Activated naive CD4-positive, alpha-beta T cell treated with anti-CD3 and anti-CD28 coated beads, Interleukin-2, amount 50 U/mL, for 24 hours (primary cell): ENCODE measurements around the gene UBE2U.

Source experiments
- H3K27ac Mint-ChIP-seq: one replicate; pipeline ENCODE4 v1.8.0; 2021; ENCODE audit warnings: mild to moderate bottlenecking, mixed read lengths
- H3K27me3 Mint-ChIP-seq: one replicate; pipeline ENCODE4 v1.8.0; 2021; ENCODE audit warnings: mixed read lengths
- H3K36me3 Mint-ChIP-seq: one replicate; pipeline ENCODE4 v1.8.0; 2021; ENCODE audit warnings: mixed read lengths
- H3K4me1 Mint-ChIP-seq: one replicate; pipeline ENCODE4 v1.8.0; 2021; ENCODE audit warnings: mixed read lengths
- H3K4me3 Mint-ChIP-seq: one replicate; pipeline ENCODE4 v1.8.0; 2021; ENCODE audit warnings: mild to moderate bottlenecking, mixed read lengths
- H3K9me3 Mint-ChIP-seq: one replicate; pipeline ENCODE4 v1.8.0; 2021; ENCODE audit warnings: mixed read lengths

The UBE2U gene

DNA sequence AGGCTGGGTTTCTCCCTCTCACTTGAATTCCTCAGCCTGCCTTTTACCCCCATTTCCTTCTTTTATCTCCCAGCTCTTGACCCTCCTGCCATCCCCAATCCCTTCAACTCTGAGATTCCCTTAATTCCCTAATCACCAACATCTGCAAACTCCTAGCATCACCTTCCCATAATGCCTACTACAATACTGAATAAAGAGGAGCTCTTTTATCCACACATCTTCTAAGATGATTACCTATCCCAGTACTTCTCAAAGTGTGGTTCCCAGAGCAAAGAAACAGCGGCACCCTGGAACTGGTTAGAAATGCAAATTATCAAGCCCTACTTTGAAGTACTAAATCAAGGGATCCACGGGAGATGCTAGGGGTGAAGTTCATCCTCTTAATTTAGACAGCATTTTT, 21.2 kb upstream of the UBE2U start:
- Mint-ChIP-seq H3K9me3 (no peaks in the 10 kb centered on the region), H3K4me1 (peaks cover 7% of the 10 kb centered on the region), H3K27ac (no peak overlapping the region), H3K36me3 (no peaks in the 10 kb centered on the region), H3K4me3 (no peak overlapping the region), H3K27me3 (peaks cover 3% of the 10 kb centered on the region)

DNA sequence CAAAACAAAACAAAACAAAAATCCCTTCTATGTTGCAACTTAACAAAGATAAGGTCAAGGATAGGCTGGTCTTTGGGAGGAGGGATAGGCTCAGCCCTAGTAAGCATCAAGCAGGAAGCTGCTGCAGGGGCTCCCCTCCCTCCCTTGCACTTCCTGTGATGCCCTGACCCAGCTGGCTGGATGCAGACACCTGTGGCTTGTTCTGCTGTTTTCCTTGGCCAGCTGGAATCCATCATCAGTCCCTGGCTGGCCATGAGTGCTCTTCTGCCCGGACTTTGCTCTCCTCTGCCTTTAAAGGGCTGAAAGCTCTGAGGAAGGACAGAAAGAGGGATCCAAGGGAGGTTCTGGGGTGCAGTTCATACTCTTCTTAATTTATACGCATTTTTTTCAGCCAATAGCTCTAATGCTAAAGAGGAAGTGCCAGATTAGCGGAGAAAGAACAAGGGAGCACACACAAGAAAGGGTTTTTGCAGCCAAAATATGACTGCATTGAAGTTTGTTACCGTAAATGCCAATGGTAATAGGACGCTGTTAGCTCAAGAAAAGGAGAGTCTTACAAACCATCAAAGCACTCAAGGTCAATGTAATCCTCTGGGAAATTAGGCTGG, 19.9 kb upstream of the UBE2U start:
- Mint-ChIP-seq H3K36me3 (no peaks in the 10 kb centered on the region), H3K9me3 (no peaks in the 10 kb centered on the region), H3K27ac (no peak overlapping the region), H3K4me3 (no peak overlapping the region), H3K27me3 (no peaks in the 10 kb centered on the region), H3K4me1 (peaks cover 7% of the 10 kb centered on the region)

DNA sequence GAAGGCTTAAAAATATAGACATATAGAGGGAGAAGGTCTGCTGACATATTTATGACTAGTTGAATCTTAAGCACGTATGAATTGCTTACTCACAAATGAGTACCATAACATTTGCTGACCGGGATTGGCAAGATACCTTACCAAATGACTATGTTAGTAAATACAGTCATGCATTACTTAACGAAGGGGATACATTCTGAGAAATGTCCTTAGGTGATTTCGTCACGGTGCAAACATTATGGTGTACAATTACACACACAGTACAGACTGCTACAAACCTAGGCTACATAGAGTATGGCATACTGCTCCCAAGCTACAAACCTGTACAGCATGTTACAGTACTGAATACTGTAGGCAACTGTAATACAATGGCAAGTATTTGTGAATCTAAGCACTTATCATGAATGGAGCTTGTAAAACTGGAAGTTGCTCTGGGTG, 19.4 kb upstream of the UBE2U start:
- no peak overlapping the region for H3K27ac Mint-ChIP-seq
- H3K27me3 Mint-ChIP-seq: no peaks in the 10 kb centered on the region
- H3K4me1 Mint-ChIP-seq: peaks cover 7% of the 10 kb centered on the region
- no peaks in the 10 kb centered on the region for H3K9me3 Mint-ChIP-seq
- H3K4me3 Mint-ChIP-seq: no peak overlapping the region
- no peaks in the 10 kb centered on the region for H3K36me3 Mint-ChIP-seq

- Mint-ChIP-seq H3K4me1 (peaks cover 7% of the 10 kb centered on the region), H3K36me3 (no peaks in the 10 kb centered on the region), H3K27me3 (no peaks in the 10 kb centered on the region), H3K27ac (no peak overlapping the region), H3K4me3 (no peak overlapping the region), H3K9me3 (no peaks in the 10 kb centered on the region)
These were observed 17.1 kb upstream of the UBE2U start for GRCh38 chr1:64186138-64186897.

- no peaks in the 10 kb centered on the region for H3K9me3 Mint-ChIP-seq
- no peak overlapping the region for H3K27ac Mint-ChIP-seq
- peaks cover 7% of the 10 kb centered on the region for H3K4me1 Mint-ChIP-seq
- H3K36me3 Mint-ChIP-seq: no peaks in the 10 kb centered on the region
- no peak overlapping the region for H3K4me3 Mint-ChIP-seq
- H3K27me3 Mint-ChIP-seq: no peaks in the 10 kb centered on the region
These were observed 16.5 kb upstream of the UBE2U start for GRCh38 chr1:64186898-64187280.

DNA sequence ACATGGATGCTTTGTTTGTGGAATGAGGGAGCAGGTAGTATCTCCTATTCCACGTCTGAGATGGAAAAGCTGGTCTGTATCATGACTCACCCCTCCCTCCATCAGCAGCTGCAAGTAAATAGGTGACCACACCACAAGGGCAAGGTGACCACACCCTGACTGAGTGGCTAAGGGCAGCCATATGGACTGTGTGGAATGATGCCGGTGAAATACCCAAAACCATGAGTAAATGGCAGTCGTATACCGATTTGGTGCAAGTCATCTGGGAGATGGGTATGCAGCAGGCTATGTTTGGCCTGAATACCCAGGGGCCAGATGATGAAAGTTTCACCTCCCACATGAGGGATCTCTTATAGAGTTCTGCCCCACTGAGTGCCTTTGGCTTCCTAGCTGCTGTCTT, 15.8 kb upstream of the UBE2U start:
- H3K9me3 Mint-ChIP-seq: no peaks in the 10 kb centered on the region
- H3K36me3 Mint-ChIP-seq: no peaks in the 10 kb centered on the region
- no peak overlapping the region for H3K27ac Mint-ChIP-seq
- peaks cover 7% of the 10 kb centered on the region for H3K4me1 Mint-ChIP-seq
- no peaks in the 10 kb centered on the region for H3K27me3 Mint-ChIP-seq
- H3K4me3 Mint-ChIP-seq: no peak overlapping the region

- H3K27ac Mint-ChIP-seq: no peak overlapping the region
- no peaks in the 10 kb centered on the region for H3K4me1 Mint-ChIP-seq
- no peaks in the 10 kb centered on the region for H3K27me3 Mint-ChIP-seq
- H3K36me3 Mint-ChIP-seq: no peaks in the 10 kb centered on the region
- no peak overlapping the region for H3K4me3 Mint-ChIP-seq
- H3K9me3 Mint-ChIP-seq: no peaks in the 10 kb centered on the region
These were observed 11.1 kb upstream of the UBE2U start for GRCh38 chr1:64192290-64192689.

DNA sequence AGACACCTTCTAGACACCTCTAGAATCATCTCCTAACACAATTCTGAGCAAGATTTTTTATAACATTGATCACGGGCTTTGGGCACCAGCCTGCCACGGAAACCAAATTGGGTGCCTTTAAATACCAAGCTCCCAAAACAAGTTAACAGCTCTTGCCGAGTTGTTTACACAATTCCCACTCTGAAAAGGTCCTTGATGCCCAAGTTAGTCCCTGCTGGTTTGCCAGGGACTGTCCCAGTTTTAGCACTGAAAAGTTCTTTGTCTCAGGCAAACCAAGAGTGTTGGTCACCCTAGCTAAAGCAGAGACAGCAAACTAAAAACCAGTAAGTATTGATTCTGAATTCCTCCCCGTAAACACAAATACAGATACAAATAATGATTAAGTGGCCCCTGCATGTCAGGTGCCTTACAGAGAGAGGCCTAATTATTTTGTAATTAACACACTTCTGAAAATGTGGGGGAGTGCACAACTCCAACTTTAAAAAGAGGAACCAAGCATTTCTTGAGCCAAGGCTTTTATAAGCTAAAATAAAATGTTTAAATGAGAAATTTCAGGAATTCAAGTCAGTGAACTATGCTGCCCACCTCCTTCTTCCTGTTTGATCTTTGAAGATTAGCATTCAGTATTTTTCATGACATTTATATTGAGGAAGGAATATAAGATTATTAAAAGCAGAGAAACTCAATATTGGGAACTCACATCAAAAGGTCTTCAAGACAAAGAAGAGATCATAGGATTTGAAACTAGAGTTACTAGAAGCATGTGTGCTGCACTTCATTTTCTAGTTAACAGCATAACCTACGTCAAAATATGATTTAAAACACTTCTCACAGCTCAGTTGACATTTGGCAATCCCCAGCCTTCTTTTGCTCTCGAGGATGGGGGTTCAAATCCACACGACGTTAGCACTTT, 9.0 kb upstream of the UBE2U start:
- H3K9me3 Mint-ChIP-seq: no peaks in the 10 kb centered on the region
- no peak overlapping the region for H3K27ac Mint-ChIP-seq
- no peaks in the 10 kb centered on the region for H3K27me3 Mint-ChIP-seq
- peaks cover 5% of the 10 kb centered on the region for H3K4me1 Mint-ChIP-seq
- no peaks in the 10 kb centered on the region for H3K36me3 Mint-ChIP-seq
- no peak overlapping the region for H3K4me3 Mint-ChIP-seq

DNA sequence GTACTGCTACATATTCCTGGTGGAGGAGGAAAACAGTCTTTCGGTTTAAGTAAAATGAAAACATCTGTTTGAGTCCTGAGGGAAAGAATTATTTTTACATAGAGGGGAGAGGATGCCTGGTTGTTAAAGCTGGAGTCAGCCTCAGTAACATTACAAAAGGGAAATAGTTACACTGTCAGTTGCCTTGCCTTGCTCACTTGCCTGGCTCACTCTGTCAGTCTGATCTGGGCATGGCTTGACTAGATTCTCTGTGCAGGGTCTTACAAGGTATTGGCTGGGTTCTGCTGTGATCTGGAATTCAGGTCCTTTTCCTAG, 8.4 kb upstream of the UBE2U start:
- Mint-ChIP-seq H3K4me1 (peaks cover 5% of the 10 kb centered on the region), H3K4me3 (no peak overlapping the region), H3K27ac (no peak overlapping the region), H3K36me3 (no peaks in the 10 kb centered on the region), H3K27me3 (no peaks in the 10 kb centered on the region), H3K9me3 (no peaks in the 10 kb centered on the region)

GRCh38 chr1:64196074-64196870, 7.2 kb upstream of the UBE2U start:
- Mint-ChIP-seq H3K4me3 (no peak overlapping the region), H3K9me3 (no peaks in the 10 kb centered on the region), H3K36me3 (no peaks in the 10 kb centered on the region), H3K27me3 (no peaks in the 10 kb centered on the region), H3K27ac (no peak overlapping the region), H3K4me1 (peaks cover 5% of the 10 kb centered on the region)

- no peak overlapping the region for H3K4me3 Mint-ChIP-seq
- no peaks in the 10 kb centered on the region for H3K27me3 Mint-ChIP-seq
- peaks cover 5% of the 10 kb centered on the region for H3K4me1 Mint-ChIP-seq
- H3K27ac Mint-ChIP-seq: no peak overlapping the region
- no peaks in the 10 kb centered on the region for H3K36me3 Mint-ChIP-seq
- H3K9me3 Mint-ChIP-seq: no peaks in the 10 kb centered on the region
These were observed 6.3 kb upstream of the UBE2U start for GRCh38 chr1:64197076-64197475.

DNA sequence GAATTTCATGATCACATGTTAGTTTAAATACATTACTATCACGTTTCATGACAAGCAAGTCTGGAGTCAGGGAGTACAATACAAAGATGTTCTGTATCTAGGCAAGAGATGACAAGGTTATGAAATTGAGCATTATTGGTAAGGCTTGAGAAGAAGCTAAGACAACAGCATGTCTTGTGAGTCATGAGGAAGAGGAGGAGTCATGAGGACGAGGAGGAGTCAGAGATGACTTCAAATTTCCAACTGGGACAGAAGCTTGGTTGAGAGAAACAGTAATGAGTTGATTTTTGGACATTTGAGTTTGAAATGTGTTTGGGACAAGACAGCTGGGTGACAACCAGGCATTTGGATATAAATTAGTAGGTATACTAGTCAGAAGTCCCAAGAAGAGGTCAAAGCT, 4.3 kb upstream of the UBE2U start:
- Mint-ChIP-seq H3K27me3 (no peaks in the 10 kb centered on the region), H3K9me3 (no peaks in the 10 kb centered on the region), H3K27ac (no peak overlapping the region), H3K4me3 (no peak overlapping the region), H3K4me1 (peaks cover 5% of the 10 kb centered on the region), H3K36me3 (no peaks in the 10 kb centered on the region)

DNA sequence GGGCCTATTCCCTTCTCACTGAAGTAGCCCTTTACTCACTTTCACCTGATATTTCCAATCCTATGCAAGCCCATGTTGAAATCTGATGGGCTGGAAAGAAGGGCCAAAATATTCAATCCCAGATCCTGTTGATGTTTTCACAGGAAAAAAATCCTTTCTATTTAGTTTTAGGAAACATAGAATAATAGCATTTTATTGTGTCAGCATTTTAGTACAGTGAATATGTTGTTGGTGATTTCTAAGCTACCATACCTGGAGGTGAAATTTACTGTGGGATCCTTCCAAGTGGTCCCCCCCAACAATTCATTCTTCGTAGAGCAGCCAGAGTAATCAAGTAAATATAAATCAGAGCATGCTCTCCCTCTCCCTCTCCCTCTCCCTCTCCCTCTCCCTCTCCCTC, 3.4 kb upstream of the UBE2U start:
- peaks cover 5% of the 10 kb centered on the region for H3K4me1 Mint-ChIP-seq
- no peak overlapping the region for H3K4me3 Mint-ChIP-seq
- H3K27ac Mint-ChIP-seq: no peak overlapping the region
- no peaks in the 10 kb centered on the region for H3K36me3 Mint-ChIP-seq
- H3K9me3 Mint-ChIP-seq: no peaks in the 10 kb centered on the region
- H3K27me3 Mint-ChIP-seq: no peaks in the 10 kb centered on the region

DNA sequence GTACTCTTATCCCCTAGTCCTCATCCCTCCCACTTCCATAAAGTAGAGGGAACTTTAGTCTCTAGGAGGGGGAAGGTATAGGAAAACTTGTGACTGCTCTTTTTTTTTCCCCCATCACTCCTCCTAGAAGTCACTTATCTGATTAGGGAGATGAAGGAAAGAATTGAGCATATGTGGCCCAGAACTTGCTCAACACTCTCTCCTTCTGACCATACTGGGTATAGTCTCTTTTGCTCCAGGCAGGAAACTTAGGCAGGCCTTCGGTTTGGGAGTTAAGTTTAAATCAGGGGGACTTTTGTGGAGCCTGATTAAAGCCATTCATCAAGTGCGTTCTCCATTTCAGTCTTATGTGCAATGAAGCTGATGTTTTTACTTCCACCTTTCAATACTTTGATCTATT, 5.8 kb downstream of the UBE2U start:
- Mint-ChIP-seq H3K27me3 (peaks cover 6% of the 10 kb centered on the region), H3K4me3 (no peak overlapping the region), H3K9me3 (no peaks in the 10 kb centered on the region), H3K4me1 (no peaks in the 10 kb centered on the region), H3K27ac (no peak overlapping the region), H3K36me3 (no peaks in the 10 kb centered on the region)

GRCh38 chr1:64212031-64212430, 8.6 kb downstream of the UBE2U start:
- Mint-ChIP-seq H3K9me3 (no peaks in the 10 kb centered on the region), H3K36me3 (no peaks in the 10 kb centered on the region), H3K27ac (no peak overlapping the region), H3K4me1 (no peaks in the 10 kb centered on the region), H3K4me3 (no peak overlapping the region), H3K27me3 (peaks cover 4% of the 10 kb centered on the region)
